Activated CD8-positive, alpha-beta memory T cell treated with anti-CD3 and anti-CD28 coated beads, Interleukin-2, amount 10 ng/mL, durations not matched to agents 7 days and 5 days (primary cell): ENCODE results near the gene ZNF740. TPM values are rescaled to one million over a fixed set of nuclear protein-coding genes. Genes with fewer than 3 reads are reported as not detected.

Experiments used
- ATAC-seq: fragments of 150-1000 bp; cut with Tn5 transposase; one replicate; pipeline ENCODE4 v1.10.0; 2021; ENCODE audit warnings: moderate library complexity
- CTCF ChIA-PET: fragments of 350-600 bp; sonication (Branson Sonifier 250); formaldehyde crosslinking; loops from one replicate; lab custom pipeline; 2021; ENCODE audit warnings: antibody characterized with exemption; lab: Charles Lee
- DNase-seq: peaks from one replicate; pipeline ENCODE4 v3.0.0-alpha.2; 2020
- H3K27ac Mint-ChIP-seq: one replicate; pipeline ENCODE4 v1.8.0; 2021; ENCODE audit warnings: mild to moderate bottlenecking, mixed read lengths
- H3K27me3 Mint-ChIP-seq: one replicate; pipeline ENCODE4 v1.8.0; 2021; ENCODE audit warnings: mixed read lengths
- H3K36me3 Mint-ChIP-seq: one replicate; pipeline ENCODE4 v1.8.0; 2021; ENCODE audit warnings: mild to moderate bottlenecking, mixed read lengths
- H3K4me1 Mint-ChIP-seq: one replicate; pipeline ENCODE4 v1.8.0; 2021; ENCODE audit warnings: mixed read lengths
- H3K4me3 Mint-ChIP-seq: one replicate; pipeline ENCODE4 v1.8.0; 2021; ENCODE audit warnings: mild to moderate bottlenecking, moderate library complexity, mixed read lengths
- H3K9me3 Mint-ChIP-seq: one replicate; pipeline ENCODE4 v1.8.0; 2022; ENCODE audit warnings: low read depth, mixed read lengths
- total RNA-seq, 2 experiments: library from RNA; stranded (reverse); gene quantifications; one replicate each; pipeline ENCODE4 v1.2.3, GENCODE V29; 2021

The ZNF740 gene
- total RNA-seq, 2 experiments from 2014 or later = 35.8 to 47.0 TPM

DNA sequence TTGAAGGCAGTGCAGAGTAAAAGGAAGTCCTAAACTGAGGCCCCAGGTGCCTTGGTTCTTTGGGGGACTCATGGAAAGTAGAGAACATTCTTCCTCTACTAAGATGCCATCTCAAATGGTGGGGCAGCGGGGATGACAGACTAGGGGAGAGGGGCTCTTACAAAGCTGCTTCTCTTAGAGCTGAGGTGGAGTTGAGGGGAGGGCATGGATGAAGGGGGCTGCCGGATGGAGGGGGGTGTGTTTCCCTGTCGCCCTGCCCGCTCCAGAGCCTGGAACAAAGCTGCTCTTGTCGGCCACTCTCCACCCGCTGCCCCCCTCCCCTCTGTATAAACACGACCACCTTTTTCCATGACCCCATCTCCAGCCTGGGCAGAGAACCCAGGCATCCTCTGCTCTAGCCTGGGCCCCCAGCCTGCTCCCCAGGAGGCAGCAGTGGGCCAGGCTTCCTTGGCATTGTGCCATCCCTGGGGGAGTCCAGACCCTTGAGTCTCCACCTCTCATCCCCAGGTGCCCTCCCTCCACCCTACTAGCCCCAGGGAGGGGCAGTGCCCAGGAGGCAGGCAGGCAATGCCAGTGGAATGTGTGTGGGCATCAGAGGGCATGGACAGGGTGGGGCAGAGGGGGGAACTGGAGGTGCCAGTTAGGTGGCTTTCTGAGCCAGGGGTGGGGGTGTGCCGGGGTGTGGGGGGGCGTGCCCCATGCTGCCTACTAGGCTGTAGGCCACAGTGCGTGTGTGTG lies 49.8 kb downstream of the ZNF740 start:
- H3K27ac Mint-ChIP-seq = no peak overlapping the region
- CTCF ChIA-PET = interaction anchor here (1.1 to 1.6 kb wide), 5 partner anchors 11 to 21 kb away, joined by 3 to 6 read pairs (median 3); no protein-coding TSS in a partner anchor
- H3K4me3 Mint-ChIP-seq = no peak overlapping the region

GRCh38 chr12:53231671-53231920 lies 51.1 kb downstream of the ZNF740 start:
- ATAC-seq (no peak), DNase-seq (no peak)
- CTCF ChIA-PET = interaction anchor here (1.1 to 1.6 kb wide), 4 partner anchors 12 to 25 kb away, joined by 3 to 6 read pairs (median 3); partner anchors contain the start of gene ITGB7
- Mint-ChIP-seq H3K36me3 (no peaks in the 10 kb centered on the region), H3K4me1 (peaks cover 41% of the 10 kb centered on the region), H3K9me3 (no peaks in the 10 kb centered on the region), H3K27ac (no peak overlapping the region), H3K4me3 (peak overlapping the region; percentile 29), H3K27me3 (no peaks in the 10 kb centered on the region)

More for the DNA sequence above, 49.8 kb downstream of the ZNF740 start:
- no peaks in the 10 kb centered on the region for H3K9me3 Mint-ChIP-seq
- H3K27me3 Mint-ChIP-seq = no peaks in the 10 kb centered on the region
- peaks cover 31% of the 10 kb centered on the region for H3K4me1 Mint-ChIP-seq
- no peaks in the 10 kb centered on the region for H3K36me3 Mint-ChIP-seq
- DNase-seq = no peak
- no peak for ATAC-seq

- Mint-ChIP-seq H3K4me3 (peak within 1 kb of the TSS; percentile 73), H3K27ac (peak within 1 kb of the TSS; percentile 58), H3K27me3 (no peaks in the 10 kb centered on the region), H3K9me3 (no peaks in the 10 kb centered on the region), H3K4me1 (peaks cover 44% of the 10 kb centered on the region), H3K36me3 (no peaks in the 10 kb centered on the region)
- ATAC-seq = peak; percentile 85
- DNase-seq = peak; percentile 78
- CTCF ChIA-PET = interaction anchor here (1.1 to 2.3 kb wide), 6 partner anchors 13 to 89 kb away, joined by 3 to 6 read pairs (median 3); partner anchors contain the start of genes AAAS and ITGB7
Observed at GRCh38 chr12:53231921-53232645, 51.6 kb downstream of the ZNF740 start, which contains the start of gene RARG. Gene RARG (minus strand): TSS chr12:53232209. CDS start chr12:53227545, 4,664 bp downstream.

- H3K4me1 Mint-ChIP-seq = peaks cover 49% of the 10 kb centered on the region
- DNase-seq (no peak), ATAC-seq (peak; percentile 56)
- H3K27me3 Mint-ChIP-seq = no peaks in the 10 kb centered on the region
- CTCF ChIA-PET = interaction anchor here (0.6 to 2.3 kb wide), 5 partner anchors 17 to 113 kb away, joined by 3 to 6 read pairs (median 3); partner anchors contain the start of genes AAAS and ESPL1
- no peaks in the 10 kb centered on the region for H3K9me3 Mint-ChIP-seq
- H3K4me3 Mint-ChIP-seq = peak overlapping the region; percentile 73
- H3K27ac Mint-ChIP-seq = peak overlapping the region; percentile 58
- H3K36me3 Mint-ChIP-seq = no peaks in the 10 kb centered on the region
Observed at GRCh38 chr12:53232646-53233461, 52.3 kb downstream of the ZNF740 start.

DNA sequence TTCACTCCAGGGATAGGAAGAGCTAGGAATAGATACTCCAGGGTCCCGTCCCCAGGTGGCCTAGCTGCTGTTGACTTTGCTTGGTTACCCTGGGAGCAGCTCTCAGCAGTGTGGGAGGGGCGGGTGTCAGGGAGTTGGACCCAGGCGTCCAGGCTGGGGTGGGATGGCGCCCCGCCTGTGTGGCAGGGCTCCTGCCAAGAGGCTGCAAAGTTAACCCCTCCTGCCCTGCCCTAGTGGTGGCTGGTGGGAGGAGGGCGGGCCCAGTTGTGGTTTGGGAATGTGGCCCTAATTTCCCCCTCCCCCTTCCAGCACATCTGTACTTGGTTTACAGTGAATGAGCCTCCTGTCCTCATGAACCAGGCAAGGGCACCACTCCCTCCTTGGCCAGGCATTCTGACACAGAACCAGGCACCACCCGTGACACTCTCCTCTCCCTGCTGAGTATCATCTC lies 53.2 kb downstream of the ZNF740 start:
- DNase-seq (no peak), ATAC-seq (no peak)
- H3K27me3 Mint-ChIP-seq = no peaks in the 10 kb centered on the region
- H3K36me3 Mint-ChIP-seq = no peaks in the 10 kb centered on the region
- H3K4me1 Mint-ChIP-seq = peaks cover 49% of the 10 kb centered on the region
- H3K9me3 Mint-ChIP-seq = no peaks in the 10 kb centered on the region
- CTCF ChIA-PET = interaction anchor here (0.9 to 2.3 kb wide), 4 partner anchors 18 to 112 kb away, joined by 3 to 6 read pairs (median 3); partner anchors contain the start of gene AAAS
- peak overlapping the region; percentile 4 for H3K4me3 Mint-ChIP-seq
- H3K27ac Mint-ChIP-seq = no peak overlapping the region

GRCh38 chr12:53234271-53234914 lies 53.9 kb downstream of the ZNF740 start:
- Mint-ChIP-seq H3K36me3 (no peaks in the 10 kb centered on the region), H3K27ac (no peak overlapping the region), H3K4me1 (peaks cover 49% of the 10 kb centered on the region), H3K9me3 (no peaks in the 10 kb centered on the region), H3K27me3 (no peaks in the 10 kb centered on the region), H3K4me3 (no peak overlapping the region)
- CTCF ChIA-PET = interaction anchor here (1.1 to 4.4 kb wide), 4 partner anchors 21 to 111 kb away, joined by 3 to 22 read pairs (median 4); partner anchors contain the start of genes AAAS and ESPL1
- no peak for DNase-seq
- ATAC-seq = no peak

DNA sequence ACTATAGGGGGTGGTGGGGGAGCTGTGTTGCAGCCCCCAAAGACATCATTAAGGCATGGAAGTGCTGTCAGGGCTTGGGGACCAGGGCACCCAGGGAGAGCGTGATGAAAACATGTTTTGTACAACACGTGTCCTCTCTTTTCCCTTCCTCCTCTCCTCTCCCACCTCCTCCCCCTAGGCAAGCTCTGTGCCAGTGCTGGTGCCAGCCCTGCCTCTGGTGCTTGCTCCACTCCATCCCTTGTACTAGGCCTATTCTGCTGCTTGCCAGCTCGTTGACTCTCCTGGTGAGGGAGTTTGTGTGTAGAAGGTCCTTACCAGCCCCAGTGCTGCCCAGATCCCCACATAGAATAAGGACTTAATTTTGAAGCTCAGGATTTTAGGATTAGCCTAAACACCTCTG lies 54.6 kb downstream of the ZNF740 start:
- Mint-ChIP-seq H3K27me3 (peaks cover 4% of the 10 kb centered on the region), H3K9me3 (no peaks in the 10 kb centered on the region), H3K36me3 (no peaks in the 10 kb centered on the region), H3K27ac (no peak overlapping the region), H3K4me1 (peaks cover 48% of the 10 kb centered on the region), H3K4me3 (no peak overlapping the region)
- ATAC-seq (no peak), DNase-seq (no peak)
- CTCF ChIA-PET = interaction anchor here (1.0 to 4.4 kb wide), 5 partner anchors 14 to 86 kb away, joined by 3 to 22 read pairs (median 6); partner anchors contain the start of genes AAAS and ESPL1

DNA sequence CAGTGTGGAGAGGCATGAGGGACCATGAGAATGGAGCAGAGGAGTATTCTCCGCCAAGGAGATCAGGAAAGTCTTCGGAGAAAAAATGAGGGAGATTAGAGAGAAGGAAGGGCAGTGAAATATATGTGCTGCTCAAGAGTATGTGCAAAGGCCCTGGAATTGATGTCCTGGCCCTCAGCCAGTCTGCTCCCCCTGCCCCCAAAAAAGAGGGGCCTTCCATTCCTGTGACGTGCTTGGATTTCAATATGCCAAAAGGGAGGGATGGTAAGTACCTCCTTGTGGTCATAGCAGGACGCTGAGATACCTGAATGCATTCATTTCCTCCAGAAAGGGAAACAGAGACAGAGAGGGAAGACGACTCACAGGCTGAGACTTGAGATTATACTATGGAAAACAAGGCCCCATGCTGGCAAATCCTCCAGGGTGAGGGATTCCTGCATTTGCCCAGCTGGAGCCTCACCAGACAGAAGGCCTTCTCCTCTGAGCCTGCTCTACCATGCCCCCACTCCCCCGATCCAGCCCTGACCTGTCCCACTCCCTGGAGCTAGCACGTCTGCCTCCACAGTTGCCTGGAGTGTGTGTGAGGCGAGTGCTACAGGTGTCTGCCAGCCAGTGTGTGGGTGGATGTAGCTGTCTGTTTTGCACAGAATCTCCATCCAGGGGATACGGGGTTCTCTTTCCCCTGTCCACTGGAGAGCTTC lies 55.4 kb downstream of the ZNF740 start:
- ATAC-seq = no peak
- no peaks in the 10 kb centered on the region for H3K36me3 Mint-ChIP-seq
- H3K4me1 Mint-ChIP-seq = peaks cover 48% of the 10 kb centered on the region
- peak overlapping the region; percentile 50 for H3K27ac Mint-ChIP-seq
- H3K9me3 Mint-ChIP-seq = no peaks in the 10 kb centered on the region
- no peak overlapping the region for H3K4me3 Mint-ChIP-seq
- no peak for DNase-seq
- peaks cover 4% of the 10 kb centered on the region for H3K27me3 Mint-ChIP-seq
- CTCF ChIA-PET = interaction anchor here (1.0 to 4.4 kb wide), 5 partner anchors 15 to 85 kb away, joined by 3 to 22 read pairs (median 6); partner anchors contain the start of gene AAAS

- DNase-seq = no peak
- CTCF ChIA-PET = interaction anchor here (1.4 to 4.4 kb wide), 5 partner anchors 15 to 85 kb away, joined by 5 to 22 read pairs (median 6); partner anchors contain the start of genes AAAS and ESPL1
- H3K4me1 Mint-ChIP-seq = peaks cover 46% of the 10 kb centered on the region
Observed at GRCh38 chr12:53236443-53237111, 56.1 kb downstream of the ZNF740 start.

GRCh38 chr12:53239643-53240258 lies 59.2 kb downstream of the ZNF740 start:
- ATAC-seq (no peak), DNase-seq (no peak)
- H3K27ac Mint-ChIP-seq = no peak overlapping the region
- CTCF ChIA-PET = interaction anchor here (1.6 to 9.0 kb wide), 2 partner anchors 12 to 26 kb away, joined by 8 to 60 read pairs; a partner anchor contains a TSS
- no peaks in the 10 kb centered on the region for H3K36me3 Mint-ChIP-seq
- peaks cover 30% of the 10 kb centered on the region for H3K4me1 Mint-ChIP-seq
- no peaks in the 10 kb centered on the region for H3K9me3 Mint-ChIP-seq
- peaks cover 23% of the 10 kb centered on the region for H3K27me3 Mint-ChIP-seq
- H3K4me3 Mint-ChIP-seq = no peak overlapping the region

More at GRCh38 chr12:53236443-53237111, 56.1 kb downstream of the ZNF740 start:
- no peak overlapping the region for H3K4me3 Mint-ChIP-seq
- H3K36me3 Mint-ChIP-seq = no peaks in the 10 kb centered on the region
- peaks cover 4% of the 10 kb centered on the region for H3K27me3 Mint-ChIP-seq
- H3K27ac Mint-ChIP-seq = peak overlapping the region; percentile 50
- ATAC-seq = no peak
- no peaks in the 10 kb centered on the region for H3K9me3 Mint-ChIP-seq
